Muscle layer of duodenum (tissue), 2 donors: ENCODE data around the gene LMF2.

Experiments used
- H3K27ac ChIP-seq: one replicate; pipeline ENCODE4 v1.7.0; 2013; ENCODE audit warnings: mild to moderate bottlenecking, low read length
- H3K27me3 ChIP-seq: one replicate; pipeline ENCODE4 v1.7.0; 2013; ENCODE audit warnings: low read depth, mild to moderate bottlenecking, control low read depth, low read length
- H3K36me3 ChIP-seq, 2 donors: one replicate each; pipeline ENCODE4 v1.7.0; 2013; ENCODE audit warnings: low read length in 2 of 2, control low read depth in 1 of 2, mild to moderate bottlenecking in 1 of 2; ENCODE audit not compliant: insufficient read depth in 2 of 2, control insufficient read depth in 1 of 2
- H3K4me1 ChIP-seq, 2 donors: one replicate each; pipeline ENCODE4 v1.7.0; 2013; ENCODE audit warnings: low read length in 2 of 2, mild to moderate bottlenecking in 2 of 2, control low read depth in 1 of 2, moderate library complexity in 1 of 2; ENCODE audit not compliant: insufficient read depth in 2 of 2, control insufficient read depth in 1 of 2
- H3K4me3 ChIP-seq, 2 donors: one replicate each; pipeline ENCODE4 v1.7.0; 2013; ENCODE audit warnings: low read length in 2 of 2, low read depth in 1 of 2, mild to moderate bottlenecking in 1 of 2
- H3K9me3 ChIP-seq, 2 donors: one replicate each; pipeline ENCODE4 v1.7.0; 2013; ENCODE audit warnings: low read length in 2 of 2, control low read depth in 1 of 2, mild to moderate bottlenecking in 1 of 2; ENCODE audit not compliant: control insufficient read depth in 1 of 2
- donor health status: healthy.

The LMF2 gene

DNA sequence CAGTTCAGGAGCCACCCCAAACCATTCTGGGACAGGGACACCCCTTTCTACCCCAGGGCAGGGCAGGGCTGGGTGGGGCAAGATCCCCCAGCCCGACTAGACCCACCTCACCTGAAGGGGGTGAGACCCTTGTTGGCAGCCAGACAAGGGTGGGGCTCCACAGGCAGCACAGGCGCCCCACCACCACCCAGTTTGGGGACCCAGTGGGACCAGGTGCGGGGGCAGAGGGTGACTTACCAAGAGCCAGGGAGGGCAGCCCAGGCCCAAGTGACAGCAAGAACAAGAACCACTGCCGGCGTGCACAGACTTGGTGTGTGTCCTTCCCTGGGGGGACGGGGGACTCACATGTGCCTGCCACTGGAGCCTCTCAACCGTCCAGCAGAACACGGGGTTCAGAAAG is 23.9 kb downstream of the LMF2 start:
- Histone ChIP-seq H3K27me3 (peaks cover 5% of the 10 kb centered on the region), H3K27ac (no peak overlapping the region), H3K4me1 (peaks cover 0 to 5% of the 10 kb centered on the region in 2 donors), H3K9me3 (no peaks in the 10 kb centered on the region), H3K4me3 (no peak overlapping the region), H3K36me3 (no peaks in the 10 kb centered on the region)

DNA sequence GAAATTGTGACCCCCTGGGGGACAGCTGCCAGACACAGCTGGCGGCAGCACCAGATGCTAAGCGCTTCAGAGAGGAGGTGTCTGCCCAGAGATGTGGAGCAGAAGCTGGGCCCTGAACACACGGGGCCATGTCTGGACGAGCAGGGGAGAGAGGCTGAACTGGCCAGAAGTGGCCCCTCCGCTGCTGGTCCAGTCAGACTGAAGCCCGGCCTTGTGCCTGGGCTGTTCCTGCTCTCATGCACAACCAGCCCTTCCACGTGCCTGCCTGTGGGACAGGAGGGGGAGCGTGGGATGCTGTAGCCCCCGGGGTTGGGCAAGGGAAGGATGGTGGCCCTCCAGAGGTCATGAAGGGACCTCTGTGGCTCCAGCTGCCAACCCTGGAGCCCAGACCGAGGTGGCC is 24.4 kb downstream of the LMF2 start:
- H3K27ac ChIP-seq: no peak overlapping the region
- peaks cover 5% of the 10 kb centered on the region for H3K27me3 ChIP-seq
- H3K4me1 ChIP-seq: peaks cover 0 to 5% of the 10 kb centered on the region in 2 donors
- H3K4me3 ChIP-seq: no peak overlapping the region
- H3K36me3 ChIP-seq: no peaks in the 10 kb centered on the region
- no peaks in the 10 kb centered on the region for H3K9me3 ChIP-seq

DNA sequence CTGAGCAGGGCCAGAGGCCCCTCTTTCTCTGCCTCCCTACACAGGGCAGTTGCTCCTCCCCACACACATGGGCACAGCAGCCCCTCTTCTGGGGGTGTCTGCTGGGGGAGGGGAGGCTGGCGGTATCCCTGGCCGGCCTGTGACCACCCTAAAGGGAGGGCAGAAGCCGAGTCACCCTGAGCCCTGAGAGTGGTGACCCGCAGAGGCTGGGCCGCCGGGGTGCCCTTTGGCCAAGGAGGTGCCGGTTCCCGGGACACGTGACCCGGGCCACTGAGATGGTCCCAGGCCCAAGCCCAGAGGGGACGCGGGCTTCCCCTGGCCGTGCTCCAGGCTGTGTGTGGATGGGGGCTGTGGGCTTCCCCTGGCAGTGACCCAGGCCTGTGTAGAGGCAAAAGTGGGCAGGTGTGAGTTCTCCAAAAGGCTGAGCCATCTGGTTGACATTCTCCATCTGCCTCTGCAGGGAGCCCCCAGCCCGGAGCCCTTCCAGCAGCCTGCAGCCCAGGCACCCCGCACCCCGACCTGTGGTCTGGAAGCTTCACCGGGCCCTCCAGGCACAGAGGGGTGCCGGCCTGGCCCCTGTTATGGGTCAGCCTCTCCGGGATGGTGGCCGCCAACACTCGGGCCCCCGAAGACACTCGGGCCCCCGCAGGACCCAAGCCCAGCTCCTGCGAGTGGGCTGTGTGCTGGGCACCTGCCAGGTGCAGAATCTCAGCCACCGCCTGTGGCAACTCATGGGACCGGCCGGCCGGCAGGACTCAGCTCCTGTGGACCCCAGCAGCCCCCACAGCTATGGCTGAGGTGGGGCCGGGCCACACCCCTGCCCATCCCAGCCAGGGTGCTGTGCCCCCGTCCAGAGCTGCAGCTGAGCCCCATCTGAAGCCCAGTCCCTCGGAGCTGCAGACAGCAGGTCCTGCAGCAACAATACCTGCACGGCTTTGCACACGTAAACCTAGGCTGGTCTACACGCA is 25.1 kb downstream of the LMF2 start:
- Histone ChIP-seq H3K27me3 (peaks cover 5% of the 10 kb centered on the region), H3K9me3 (no peaks in the 10 kb centered on the region), H3K4me3 (peak overlapping the region in 1 of 2 donors; percentile 54), H3K27ac (no peak overlapping the region), H3K36me3 (no peaks in the 10 kb centered on the region), H3K4me1 (peaks cover 0 to 5% of the 10 kb centered on the region in 2 donors)

DNA sequence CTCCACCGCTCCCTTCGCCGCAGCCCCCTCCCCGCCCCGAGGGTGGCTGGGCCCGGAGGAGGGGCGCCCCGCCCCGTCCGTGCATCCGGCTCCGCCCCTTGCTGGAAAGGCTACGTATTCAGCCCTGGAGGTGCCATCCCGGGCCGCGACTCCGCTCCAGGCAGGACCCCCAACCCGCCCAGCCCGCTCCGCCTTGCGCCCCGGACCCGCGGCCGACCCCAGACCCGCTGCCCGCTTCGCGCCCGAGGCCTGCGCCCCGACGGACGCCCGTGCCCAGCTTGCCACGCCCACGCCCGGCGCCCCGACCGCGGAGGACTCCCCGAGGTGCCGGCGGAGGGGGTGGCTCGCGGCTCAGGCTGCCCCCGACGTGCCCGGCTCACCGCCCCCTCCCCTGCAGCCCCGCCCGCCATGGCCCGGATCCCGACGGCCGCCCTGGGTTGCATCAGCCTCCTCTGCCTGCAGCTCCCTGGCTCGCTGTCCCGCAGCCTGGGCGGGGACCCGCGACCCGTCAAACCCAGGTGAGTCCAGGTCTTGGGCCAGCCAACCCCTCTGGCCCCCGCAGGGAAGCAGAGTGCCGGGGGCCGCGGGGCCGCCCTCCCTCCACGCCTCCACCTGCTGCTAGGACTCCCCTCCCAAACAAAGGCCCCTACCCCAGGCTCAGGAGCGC is 25.9 kb downstream of the LMF2 start, which contains the start of gene ADM2:
Gene ADM2, plus strand, starts transcription at position 104 of the 667 bp plus-strand sequence. Its CDS starts 305 bp downstream, at position 409.
- Histone ChIP-seq H3K4me1 (peaks cover 0 to 5% of the 10 kb centered on the region in 2 donors), H3K9me3 (no peaks in the 10 kb centered on the region), H3K36me3 (no peaks in the 10 kb centered on the region), H3K4me3 (peak within 1 kb of the TSS in 1 of 2 donors; percentile 54), H3K27ac (no peak within 1 kb of the TSS), H3K27me3 (peaks cover 5% of the 10 kb centered on the region)

DNA sequence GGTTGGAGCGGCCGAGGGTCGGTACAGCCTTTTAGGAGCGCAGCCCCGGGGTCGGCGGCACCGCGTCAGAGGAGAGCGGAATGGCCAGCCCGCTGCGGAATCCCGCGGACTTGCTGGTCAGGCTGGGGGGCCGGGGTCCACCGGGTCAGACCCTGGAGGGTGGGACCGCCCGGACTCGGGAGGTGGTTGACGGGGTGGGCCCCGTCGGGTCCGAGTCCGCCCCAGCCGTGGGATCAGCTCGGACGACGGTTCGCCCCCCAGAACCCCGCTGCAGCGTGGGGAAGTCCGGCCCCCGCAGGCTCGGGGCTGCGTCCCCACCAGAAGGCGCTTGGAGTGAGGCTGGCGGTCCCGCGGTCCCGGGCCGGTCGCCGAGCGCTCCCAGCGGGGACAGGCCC is 26.5 kb downstream of the LMF2 start:
- Histone ChIP-seq H3K27ac (no peak overlapping the region), H3K36me3 (no peaks in the 10 kb centered on the region), H3K4me1 (peaks cover 0 to 5% of the 10 kb centered on the region in 2 donors), H3K27me3 (peaks cover 5% of the 10 kb centered on the region), H3K9me3 (no peaks in the 10 kb centered on the region), H3K4me3 (peak overlapping the region in 1 of 2 donors; percentile 54)

DNA sequence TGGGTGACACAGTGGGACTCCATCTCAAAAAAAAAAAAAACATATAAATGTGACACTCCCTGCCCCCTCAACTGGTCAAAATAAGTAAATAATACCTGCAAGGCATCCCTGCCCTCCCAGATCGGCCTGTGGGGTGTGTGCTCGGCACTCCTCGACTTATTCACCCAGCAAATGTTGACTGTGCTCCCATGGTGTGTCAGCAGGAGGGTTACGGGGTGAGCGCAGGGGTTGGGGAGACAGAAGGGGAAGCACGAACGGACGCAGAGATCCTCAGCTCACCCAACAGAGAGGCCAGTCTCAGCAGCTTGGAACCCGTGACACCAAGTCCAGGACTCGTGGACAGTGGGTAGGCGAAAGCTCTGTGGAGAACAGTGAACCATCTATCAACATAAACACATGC is 27.8 kb downstream of the LMF2 start:
- Histone ChIP-seq H3K27ac (no peak overlapping the region), H3K9me3 (no peaks in the 10 kb centered on the region), H3K4me3 (no peak overlapping the region), H3K4me1 (peaks cover 0 to 11% of the 10 kb centered on the region in 2 donors), H3K27me3 (peaks cover 5% of the 10 kb centered on the region), H3K36me3 (no peaks in the 10 kb centered on the region)

DNA sequence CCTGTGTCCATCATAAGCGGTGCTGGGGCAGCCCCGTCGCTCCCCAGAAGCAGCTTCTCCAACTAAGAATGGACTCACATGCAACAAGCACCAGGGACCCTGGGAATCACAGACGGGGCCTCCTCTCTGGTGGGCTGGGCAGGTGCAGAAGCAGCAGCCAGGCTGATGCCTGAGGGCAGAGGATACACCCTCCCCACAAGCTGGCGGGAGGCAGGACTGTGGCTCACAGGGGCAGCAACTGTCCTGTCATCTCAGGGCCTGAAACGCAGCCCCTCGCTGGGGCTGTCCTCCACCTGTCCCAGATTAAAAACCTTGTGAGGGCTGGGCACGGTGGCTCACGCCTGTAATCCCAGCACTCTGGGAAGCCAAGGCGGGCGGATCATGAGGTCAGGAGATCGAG is 29.6 kb downstream of the LMF2 start:
- no peak overlapping the region for H3K27ac ChIP-seq
- H3K4me1 ChIP-seq: peaks cover 7 to 23% of the 10 kb centered on the region in 2 donors
- H3K27me3 ChIP-seq: peaks cover 5% of the 10 kb centered on the region
- H3K4me3 ChIP-seq: no peak overlapping the region
- H3K9me3 ChIP-seq: no peaks in the 10 kb centered on the region
- no peaks in the 10 kb centered on the region for H3K36me3 ChIP-seq

DNA sequence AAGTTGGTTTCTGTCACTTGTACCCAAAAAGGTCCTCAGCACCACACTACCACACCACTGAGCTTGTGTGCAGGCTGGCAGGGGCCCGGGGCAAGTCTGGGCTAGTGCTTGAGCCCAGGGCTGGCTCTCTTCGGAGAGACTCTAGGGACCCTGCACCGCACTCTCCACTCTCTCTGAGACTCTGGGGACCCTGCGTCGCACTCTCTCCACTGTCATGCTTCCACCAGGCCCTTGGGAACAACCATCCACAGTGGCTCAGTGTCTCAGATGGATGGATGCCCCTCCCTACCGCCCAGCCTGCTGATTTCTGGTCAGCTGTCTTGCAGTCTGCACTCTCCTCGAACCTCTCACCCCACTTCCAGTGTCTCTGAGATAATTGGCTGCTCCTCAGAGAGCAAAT is 30.6 kb downstream of the LMF2 start:
- Histone ChIP-seq H3K4me1 (peaks cover 16 to 29% of the 10 kb centered on the region in 2 donors), H3K27me3 (peaks cover 1% of the 10 kb centered on the region), H3K27ac (no peak overlapping the region), H3K4me3 (no peak overlapping the region), H3K36me3 (no peaks in the 10 kb centered on the region), H3K9me3 (no peaks in the 10 kb centered on the region)

DNA sequence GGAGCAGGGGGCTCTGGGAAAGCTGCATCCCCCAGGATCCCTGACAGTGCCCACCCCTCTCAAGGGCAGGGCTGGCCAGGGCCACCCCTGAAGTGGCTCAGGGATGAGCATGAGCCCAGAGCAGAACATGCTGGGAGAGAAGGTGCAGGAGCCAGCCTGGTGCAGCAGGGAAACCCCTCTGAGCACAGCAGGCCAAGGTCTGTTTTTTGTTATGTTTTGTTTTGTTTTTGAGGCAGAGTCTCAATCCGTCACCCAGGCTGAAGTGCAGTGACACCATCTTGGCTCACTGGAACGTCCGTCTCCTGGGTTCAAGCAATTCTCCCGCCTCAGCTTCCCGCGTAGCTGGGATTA is 31.9 kb downstream of the LMF2 start:
- Histone ChIP-seq H3K9me3 (no peaks in the 10 kb centered on the region), H3K27ac (no peak overlapping the region), H3K4me1 (peaks cover 16 to 41% of the 10 kb centered on the region in 2 donors), H3K27me3 (no peaks in the 10 kb centered on the region), H3K4me3 (peak overlapping the region in 1 of 2 donors; percentile 75), H3K36me3 (no peaks in the 10 kb centered on the region)

DNA sequence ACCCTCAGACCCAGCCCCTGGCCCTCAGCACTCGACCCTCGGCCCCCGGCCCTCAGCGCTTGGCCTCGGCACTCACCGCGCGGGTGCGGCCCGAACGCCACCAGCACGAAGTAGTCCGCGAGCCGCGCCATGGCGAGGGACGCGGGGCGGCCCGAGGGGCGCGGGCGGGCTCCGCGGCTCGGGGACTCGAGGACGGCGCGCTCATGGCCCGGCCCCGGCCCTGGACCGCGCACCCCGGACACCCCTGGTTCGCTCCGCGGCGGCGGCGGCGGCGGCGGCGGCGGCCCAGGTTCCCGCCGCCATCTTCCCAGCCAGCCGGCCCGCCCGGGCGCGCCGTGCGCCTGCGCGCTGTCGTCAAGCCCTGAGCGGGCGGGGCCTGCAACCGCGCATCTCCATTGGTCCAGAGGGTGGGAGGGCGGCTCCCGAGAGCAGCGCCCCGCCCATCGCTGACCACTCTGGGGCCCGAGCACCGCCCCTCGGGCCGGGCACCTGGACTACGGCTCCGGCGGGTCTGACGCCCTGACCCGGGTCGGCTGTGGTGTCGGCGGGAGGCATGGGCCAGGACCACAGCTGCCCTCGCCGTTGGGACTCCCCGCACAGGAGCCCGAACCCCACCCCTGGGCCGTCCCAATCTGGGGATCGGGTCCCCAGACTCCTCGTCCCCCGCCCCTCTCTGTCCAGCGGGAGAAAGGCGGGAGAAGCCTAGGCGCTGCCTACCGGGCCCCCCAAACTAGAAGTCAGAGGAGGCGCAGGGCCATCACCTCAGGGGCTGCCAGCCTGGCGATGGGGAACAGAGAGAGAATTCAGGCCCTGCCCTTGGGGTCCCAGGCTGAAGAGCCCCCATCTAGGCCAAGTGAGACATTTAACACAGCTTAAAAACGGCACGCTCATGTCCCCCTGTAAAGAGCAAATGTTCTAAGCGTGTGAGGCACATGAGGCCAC is 32.5 kb downstream of the LMF2 start, which contains the start of gene SBF1:
Gene SBF1, minus strand, starts transcription at position 326 of the 942 bp plus-strand sequence. Its CDS starts 195 bp downstream, at position 131.
- H3K36me3 ChIP-seq: no peaks in the 10 kb centered on the region
- H3K4me1 ChIP-seq: peaks cover 16 to 47% of the 10 kb centered on the region in 2 donors
- no peak within 1 kb of the TSS for H3K27ac ChIP-seq
- peak within 1 kb of the TSS; percentile 63 to 75 for H3K4me3 ChIP-seq
- H3K27me3 ChIP-seq: no peaks in the 10 kb centered on the region
- no peaks in the 10 kb centered on the region for H3K9me3 ChIP-seq
